Naive thymus-derived CD8-positive, alpha-beta T cell (primary cell): Measurements from ENCODE around the gene MSANTD1. TPM values are rescaled to one million over a fixed set of nuclear protein-coding genes. Genes with fewer than 3 reads are reported as not detected.
"Not testable (repeated sequence)": the region's sequence is repeated elsewhere in the genome, so short reads cannot be mapped to it uniquely, and the experiment has no call there.

Experiments used
- ATAC-seq, 2 donors: fragments of 150-1000 bp; cut with Tn5 transposase in 1 of 2; sonication (Bioruptor Pico), chemical (Tn5 transposase) in 1 of 2; 1 replicate in 1 of 2; 2 replicates in 1 of 2; pipeline ENCODE4 v1.10.0; 2021; ENCODE audit warnings: mild to moderate bottlenecking in 2 of 2, moderate library complexity in 2 of 2
- POLR2A ChIA-PET: fragments of 350-600 bp; sonication (Branson Sonifier 250); formaldehyde crosslinking; loops from one replicate; lab custom pipeline; 2021; ENCODE audit warnings: antibody characterized with exemption; lab: Charles Lee
- DNase-seq, 10 donors: peaks; one replicate each; pipeline versions ENCODE4 v3.0.0 to v3.0.0-alpha.2; 2020 to 2022
- H3K27ac Mint-ChIP-seq, 10 donors: one replicate each; pipeline ENCODE4 v1.8.0; 2020 to 2022; ENCODE audit warnings: mild to moderate bottlenecking in 10 of 10, mixed read lengths in 10 of 10, moderate library complexity in 4 of 10, inconsistent platforms in 1 of 10
- H3K27me3 Mint-ChIP-seq, 5 donors: one replicate each; pipeline ENCODE4 v1.8.0; 2021 to 2022; ENCODE audit warnings: mixed read lengths in 5 of 5
- H3K36me3 Mint-ChIP-seq, 3 donors: one replicate each; pipeline ENCODE4 v1.8.0; 2020 to 2022; ENCODE audit warnings: mixed read lengths in 3 of 3, mild to moderate bottlenecking in 2 of 3, inconsistent platforms in 1 of 3
- H3K4me1 Mint-ChIP-seq, 4 donors: one replicate each; pipeline ENCODE4 v1.8.0; 2021 to 2022; ENCODE audit warnings: mixed read lengths in 4 of 4
- H3K4me3 Mint-ChIP-seq, 10 donors: one replicate each; pipeline ENCODE4 v1.8.0; 2020 to 2022; ENCODE audit warnings: mild to moderate bottlenecking in 10 of 10, mixed read lengths in 10 of 10, moderate library complexity in 6 of 10, inconsistent platforms in 1 of 10
- H3K9me3 Mint-ChIP-seq, 9 donors: one replicate each; pipeline ENCODE4 v1.8.0; 2020 to 2022; ENCODE audit warnings: mixed read lengths in 9 of 9, mild to moderate bottlenecking in 3 of 9, inconsistent platforms in 1 of 9, moderate library complexity in 1 of 9
- polyA plus RNA-seq, 3 donors: library from polyadenylated mRNA; unstranded; fragments of 300-500 nt; fragmentation: Illumina TruSeq; gene quantifications; one replicate each; pipeline ENCODE4 v1.2.3, GENCODE V29; 2021
- total RNA-seq, 8 experiments: library from RNA in 2 of 8; stranded (reverse) in 2 of 8; gene quantifications; one replicate each; pipeline ENCODE4 v1.2.3 and lab custom pipeline; 2021 to 2026

The MSANTD1 gene
- total and polyA plus RNA-seq, 5 experiments from 2014 or later: 0.18 to 2.1 (median 1.8) TPM; not detected in 2

DNA sequence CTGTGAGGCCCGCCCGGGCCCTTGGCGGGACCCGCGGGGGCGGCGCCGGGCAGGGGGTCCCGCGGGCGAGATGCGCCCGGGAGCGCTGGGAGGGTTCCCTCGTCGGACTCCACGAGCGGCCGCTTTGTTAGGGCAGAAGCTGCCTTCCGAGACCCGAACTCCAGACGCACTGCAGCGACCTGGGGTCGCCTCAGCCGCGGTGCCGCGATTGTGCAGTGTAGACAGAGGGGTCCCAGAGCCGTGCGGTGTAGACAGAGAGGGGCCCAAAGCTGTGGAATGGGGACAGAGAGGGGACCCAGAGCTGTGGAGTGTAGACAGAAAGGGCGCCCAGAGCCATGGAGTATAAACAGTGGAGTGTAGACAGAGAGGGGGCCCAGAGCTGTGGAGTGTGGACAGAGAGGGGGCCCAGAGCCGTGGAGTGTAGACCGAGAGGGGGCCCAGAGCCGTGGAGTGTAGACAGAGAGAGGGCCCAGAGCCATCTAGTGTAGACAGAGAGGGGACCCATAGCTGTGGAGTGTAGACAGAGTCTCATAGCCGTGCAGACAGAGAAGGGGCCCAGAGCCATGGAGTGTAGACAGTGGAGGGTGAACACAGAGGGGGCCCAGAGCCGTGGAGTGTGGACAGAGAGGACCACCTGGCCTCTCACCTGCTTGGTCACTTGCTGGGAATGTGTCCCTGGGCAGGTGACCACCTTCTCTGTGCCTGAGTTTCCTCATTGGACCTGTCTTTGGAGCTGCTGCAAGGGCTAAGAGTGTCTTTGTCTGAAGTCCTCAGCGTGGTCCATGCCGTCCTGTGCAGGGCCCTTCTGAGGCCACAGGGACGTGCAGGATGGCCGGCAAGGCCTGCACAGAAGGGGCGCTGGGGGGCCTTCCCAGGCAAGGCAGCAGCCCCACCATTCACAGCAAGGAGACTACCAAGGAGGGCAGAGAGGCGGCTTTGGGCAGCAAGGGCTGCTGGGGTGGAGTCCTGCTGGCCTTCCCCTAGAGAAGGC is 44.7 kb downstream of the MSANTD1 start:
- H3K27me3 Mint-ChIP-seq: peaks cover 8 to 26% (median 17%) of the 10 kb centered on the region in 5 donors
- ATAC-seq: no peak
- peaks cover 14 to 36% (median 19%) of the 10 kb centered on the region in 4 donors for H3K4me1 Mint-ChIP-seq
- H3K36me3 Mint-ChIP-seq: peaks cover 0 to 13% (median 10%) of the 10 kb centered on the region in 3 donors
- peak overlapping the region; percentile 31 to 86 (median 75) for H3K4me3 Mint-ChIP-seq
- DNase-seq: peak in 2 of 10 donors; percentile 16 to 27
- peaks cover 2 to 16% (median 10%) of the 10 kb centered on the region in 9 donors for H3K9me3 Mint-ChIP-seq
- POLR2A ChIA-PET: no interaction called here
- peak overlapping the region in 5 of 10 donors; percentile 10 to 94 (median 56) for H3K27ac Mint-ChIP-seq

DNA sequence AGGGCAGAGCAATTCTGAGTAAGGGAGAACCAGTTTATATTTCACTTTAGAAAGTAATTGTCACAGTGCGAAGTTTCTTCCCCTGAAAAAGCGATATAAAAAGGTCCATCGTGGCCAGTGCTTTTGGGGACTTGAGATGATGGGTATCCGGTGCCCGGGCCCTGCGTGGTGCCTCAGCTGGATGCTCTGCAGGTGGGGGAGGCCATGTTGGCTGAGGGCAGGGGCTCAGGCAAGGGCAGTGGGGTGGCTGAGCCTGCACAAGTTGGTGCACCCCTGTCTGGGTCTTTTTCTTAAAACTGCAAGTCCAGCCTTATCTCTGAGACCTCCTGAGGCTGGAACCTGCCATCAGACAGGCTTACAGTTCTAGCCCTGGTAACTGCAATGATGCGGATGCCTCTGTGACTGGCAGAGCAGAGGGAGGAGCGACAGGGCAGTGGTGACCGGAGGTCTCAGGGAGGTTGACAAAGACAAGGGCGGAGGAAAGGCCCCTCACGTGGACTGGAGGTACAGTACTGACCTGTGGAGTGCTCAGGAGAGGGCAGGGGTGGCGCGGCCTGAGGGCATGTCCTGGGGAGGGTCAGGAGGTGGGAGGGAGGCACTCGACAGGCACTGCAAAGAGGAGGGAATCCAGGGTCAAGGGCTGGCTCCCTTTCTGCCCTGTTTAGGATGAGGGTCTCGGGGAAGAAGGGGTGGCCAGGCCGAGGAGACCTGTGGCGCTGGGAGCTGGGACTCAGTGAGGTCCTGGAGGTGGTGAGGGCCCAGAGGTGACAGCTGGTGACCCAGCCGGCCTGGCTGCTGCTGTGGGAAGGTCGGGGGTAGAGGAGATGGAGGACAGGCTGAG is 45.7 kb downstream of the MSANTD1 start:
- Mint-ChIP-seq H3K4me3 (peak overlapping the region in 4 of 10 donors; percentile 31 to 86 (median 60)), H3K9me3 (peaks cover 2 to 23% (median 12%) of the 10 kb centered on the region in 9 donors), H3K4me1 (peaks cover 16 to 44% (median 24%) of the 10 kb centered on the region in 4 donors), H3K36me3 (peaks cover 0 to 16% (median 10%) of the 10 kb centered on the region in 3 donors), H3K27ac (peak overlapping the region in 2 of 10 donors; percentile 11 to 68), H3K27me3 (peaks cover 5 to 22% (median 16%) of the 10 kb centered on the region in 5 donors)
- DNase-seq: no peak
- POLR2A ChIA-PET: no interaction called here
- no peak for ATAC-seq

DNA sequence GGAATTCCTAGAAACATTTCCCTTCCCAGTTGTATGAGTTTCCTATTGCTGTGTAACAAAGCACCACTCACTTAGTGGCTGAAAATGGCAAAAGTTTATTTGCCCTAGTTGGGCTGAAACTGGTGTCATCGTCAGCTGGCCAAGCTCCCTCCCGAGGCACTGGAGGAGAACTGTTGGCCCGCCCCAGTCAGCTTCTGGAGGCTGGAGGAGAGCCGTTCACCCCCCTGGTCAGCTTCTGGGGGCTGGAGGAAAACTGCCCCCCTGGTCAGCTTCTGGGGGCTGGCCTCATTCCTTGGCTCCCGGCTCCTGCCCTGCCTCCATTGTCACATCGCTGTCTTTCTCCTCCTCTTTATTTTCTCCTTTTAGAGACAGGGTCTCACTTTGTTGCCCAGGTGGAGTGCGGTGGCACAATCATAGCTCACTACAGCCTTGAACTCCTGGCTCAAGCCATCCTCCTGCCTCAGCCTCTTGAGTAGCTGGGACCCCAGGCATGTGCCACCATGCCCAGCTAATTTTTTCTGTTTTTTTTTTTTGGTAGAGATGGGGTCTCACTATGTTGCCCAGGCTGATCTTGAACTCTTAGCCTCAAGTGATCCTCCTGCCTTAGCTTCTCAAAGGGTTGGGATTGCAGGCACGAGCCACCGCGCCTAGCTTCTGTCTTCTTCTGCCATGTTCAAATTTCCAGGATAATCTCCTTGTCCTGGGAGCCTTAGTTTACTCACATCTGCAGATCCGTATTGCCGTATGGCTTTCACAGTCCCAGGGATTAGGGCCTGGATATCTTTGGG is 47.1 kb downstream of the MSANTD1 start:
- Mint-ChIP-seq H3K4me3 (peak overlapping the region in 1 of 10 donors; percentile 11), H3K4me1 (peaks cover 20 to 58% (median 33%) of the 10 kb centered on the region in 4 donors), H3K36me3 (peaks cover 0 to 16% (median 10%) of the 10 kb centered on the region in 3 donors), H3K9me3 (peaks cover 2 to 23% (median 12%) of the 10 kb centered on the region in 9 donors), H3K27me3 (peaks cover 3 to 22% (median 8%) of the 10 kb centered on the region in 5 donors), H3K27ac (no peak overlapping the region)
- no peak for DNase-seq
- POLR2A ChIA-PET: interaction anchor here (0.7 kb wide), 1 partner anchor 880 kb away, joined by 3 read pairs; no protein-coding TSS in a partner anchor
- no peak for ATAC-seq

DNA sequence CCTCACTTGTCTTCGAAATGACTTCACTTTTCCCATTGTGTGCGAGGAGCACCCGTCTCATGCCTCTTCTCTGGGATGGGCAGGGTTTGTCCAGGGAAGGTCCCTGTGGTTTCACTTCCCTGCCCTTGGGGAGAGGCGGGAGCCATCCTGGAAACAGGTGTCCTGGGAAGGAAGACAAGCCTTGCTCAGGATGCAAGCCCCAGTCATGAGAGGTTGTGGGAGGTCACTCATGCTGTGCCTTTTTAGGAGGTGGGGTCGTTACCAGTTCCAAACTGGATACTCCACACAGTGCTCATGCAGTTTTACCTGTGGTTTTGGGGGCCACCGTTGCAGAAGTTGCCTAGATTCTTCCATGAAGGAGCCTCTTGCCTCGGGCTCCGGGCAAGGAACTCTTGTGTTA is 47.7 kb downstream of the MSANTD1 start:
- H3K27ac Mint-ChIP-seq: peak overlapping the region in 1 of 10 donors; percentile 65
- no peak overlapping the region for H3K4me3 Mint-ChIP-seq
- H3K9me3 Mint-ChIP-seq: peaks cover 2 to 23% (median 12%) of the 10 kb centered on the region in 9 donors
- DNase-seq (no peak), ATAC-seq (no peak)
- peaks cover 22 to 61% (median 36%) of the 10 kb centered on the region in 4 donors for H3K4me1 Mint-ChIP-seq
- peaks cover 1 to 17% (median 5%) of the 10 kb centered on the region in 5 donors for H3K27me3 Mint-ChIP-seq
- peaks cover 0 to 16% (median 10%) of the 10 kb centered on the region in 3 donors for H3K36me3 Mint-ChIP-seq
- POLR2A ChIA-PET: interaction anchor here (0.6 kb wide), 1 partner anchor 200 kb away, joined by 5 read pairs; no protein-coding TSS in a partner anchor

DNA sequence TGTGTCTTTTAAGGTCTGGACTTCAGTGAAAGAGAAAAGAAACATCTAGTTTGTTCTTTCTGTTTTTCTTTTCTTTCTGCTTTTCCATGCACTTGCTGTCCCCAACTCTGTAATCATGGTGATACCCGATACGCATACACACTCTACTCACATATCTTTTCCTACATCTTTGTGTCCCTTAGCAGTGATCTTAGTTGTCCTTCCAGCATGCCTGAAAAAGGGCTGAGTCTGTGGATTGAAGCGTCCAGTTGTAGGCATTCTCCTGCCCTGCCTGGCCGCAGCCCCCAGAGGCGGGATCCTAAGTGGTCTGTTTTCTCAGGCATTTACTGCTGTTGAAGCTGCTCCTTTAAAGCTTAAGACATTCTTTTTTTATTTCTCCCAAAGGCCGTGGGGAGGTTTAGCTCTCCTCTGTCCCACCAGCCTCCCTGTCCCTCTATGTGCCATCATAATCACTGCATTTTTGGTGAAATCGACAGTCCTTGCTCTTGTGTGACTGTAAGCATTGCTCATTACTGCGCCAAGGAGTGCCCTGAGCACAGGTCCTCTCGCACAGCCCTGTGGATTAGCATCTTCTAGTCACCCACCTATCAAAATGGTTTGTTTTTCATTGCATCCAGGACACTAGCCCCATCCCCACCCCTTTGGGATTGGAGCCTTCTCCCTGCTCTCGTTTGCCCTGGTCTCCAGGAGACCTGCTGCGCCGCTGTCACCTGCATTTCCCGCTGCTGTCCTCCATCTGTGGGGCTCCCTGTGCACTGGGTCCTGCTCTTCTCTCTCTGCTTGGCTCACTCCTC is 48.3 kb downstream of the MSANTD1 start:
- Mint-ChIP-seq H3K4me1 (peaks cover 23 to 62% (median 38%) of the 10 kb centered on the region in 4 donors), H3K4me3 (no peak overlapping the region), H3K36me3 (peaks cover 0 to 16% (median 10%) of the 10 kb centered on the region in 3 donors), H3K27ac (peak overlapping the region in 1 of 10 donors; percentile 65), H3K9me3 (peaks cover 2 to 23% (median 12%) of the 10 kb centered on the region in 9 donors), H3K27me3 (peaks cover 0 to 13% (median 2%) of the 10 kb centered on the region in 5 donors)
- POLR2A ChIA-PET: interaction anchor here (0.6 kb wide), 1 partner anchor 199 kb away, joined by 5 read pairs; no protein-coding TSS in a partner anchor
- DNase-seq (no peak), ATAC-seq (no peak)

DNA sequence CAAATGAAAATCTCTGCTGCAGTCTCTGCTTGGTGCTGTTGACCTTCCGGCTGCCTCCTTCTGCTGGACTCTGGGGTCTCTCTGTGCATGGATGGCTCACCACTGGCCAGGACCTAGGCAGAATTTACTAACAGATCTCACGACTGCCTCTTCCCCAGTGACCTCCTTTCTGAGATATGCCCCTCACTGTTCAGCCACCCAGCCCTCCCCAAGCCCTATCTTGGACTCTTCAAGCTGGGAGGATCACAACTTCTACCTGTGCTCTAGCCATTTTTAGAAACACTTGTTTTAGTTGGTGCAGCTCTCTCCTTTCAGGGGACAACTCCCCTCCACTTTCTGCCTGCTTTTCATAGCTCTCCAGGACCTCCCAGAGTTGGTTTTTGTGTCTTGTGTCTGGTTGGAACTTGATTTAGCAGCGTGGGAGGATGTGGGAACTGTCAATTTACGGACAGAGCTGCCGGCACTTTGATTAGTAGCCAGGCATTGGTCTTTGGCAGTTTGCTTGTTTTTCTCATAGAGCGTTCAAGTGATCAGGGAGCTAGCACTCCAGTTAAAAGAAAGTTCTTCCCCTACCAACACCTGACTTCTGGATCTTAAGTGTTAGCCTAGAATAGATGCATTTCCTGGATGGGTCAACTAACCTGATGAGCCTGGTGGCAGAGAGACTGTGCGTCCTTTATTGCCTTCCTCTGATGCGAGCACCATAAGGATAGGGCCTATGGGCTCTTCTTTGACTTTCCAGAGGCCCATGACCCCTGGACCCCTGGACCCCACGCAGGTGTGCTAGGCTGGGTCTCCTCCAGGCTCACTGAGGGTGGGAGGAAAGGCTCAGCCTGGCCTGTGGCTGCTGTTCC is 50.4 kb downstream of the MSANTD1 start:
- no peak for ATAC-seq
- H3K27ac Mint-ChIP-seq: peak overlapping the region in 2 of 10 donors; percentile 45 to 51
- peaks cover 2 to 23% (median 12%) of the 10 kb centered on the region in 9 donors for H3K9me3 Mint-ChIP-seq
- H3K4me3 Mint-ChIP-seq: peak overlapping the region in 1 of 10 donors; percentile 15
- peaks cover 0 to 16% (median 10%) of the 10 kb centered on the region in 3 donors for H3K36me3 Mint-ChIP-seq
- H3K4me1 Mint-ChIP-seq: peaks cover 33 to 71% (median 49%) of the 10 kb centered on the region in 4 donors
- DNase-seq: no peak
- H3K27me3 Mint-ChIP-seq: peaks cover 0 to 19% (median 4%) of the 10 kb centered on the region in 5 donors
- POLR2A ChIA-PET: no interaction called here

DNA sequence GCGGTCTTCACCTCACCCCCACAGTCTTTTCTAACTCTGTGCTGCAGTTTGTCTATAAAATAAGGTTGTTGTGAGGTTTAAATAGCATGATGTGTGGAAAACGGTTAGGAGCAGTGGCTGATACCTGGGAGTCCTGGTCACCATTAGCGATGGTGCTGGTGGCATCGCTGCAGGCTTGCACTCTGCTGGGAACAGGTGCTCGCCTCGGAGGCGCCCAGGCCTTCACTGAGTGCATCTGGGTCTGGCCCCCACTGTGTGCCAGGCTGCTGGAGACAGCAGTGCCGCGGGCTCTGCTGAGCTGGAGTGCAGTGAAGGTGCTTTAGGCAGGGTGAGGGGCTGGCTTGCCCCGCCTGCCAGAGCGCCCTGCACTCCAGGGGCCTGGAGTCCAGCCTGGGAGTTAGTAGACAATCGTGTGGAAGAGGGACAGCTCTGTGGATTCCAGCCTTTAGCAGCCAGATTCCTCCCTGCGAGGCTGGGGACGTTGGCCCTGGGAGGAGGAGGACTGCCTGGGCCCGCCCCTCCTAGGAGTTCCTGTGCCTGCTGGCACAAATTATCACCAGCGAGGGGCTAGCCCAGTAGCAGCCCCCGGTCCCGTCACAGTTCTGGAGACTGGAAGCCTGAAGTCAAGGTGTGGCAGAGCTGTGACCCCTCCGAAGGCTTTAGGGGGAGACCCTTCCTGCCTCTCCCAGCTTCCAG is 51.2 kb downstream of the MSANTD1 start:
- H3K4me1 Mint-ChIP-seq: peaks cover 31 to 67% (median 55%) of the 10 kb centered on the region in 4 donors
- H3K27ac Mint-ChIP-seq: peak overlapping the region in 3 of 10 donors; percentile 24 to 51 (median 45)
- peaks cover 0 to 16% (median 10%) of the 10 kb centered on the region in 3 donors for H3K36me3 Mint-ChIP-seq
- POLR2A ChIA-PET: no interaction called here
- peaks cover 0 to 19% (median 11%) of the 10 kb centered on the region in 5 donors for H3K27me3 Mint-ChIP-seq
- DNase-seq (no peak), ATAC-seq (no peak)
- peaks cover 2 to 23% (median 12%) of the 10 kb centered on the region in 9 donors for H3K9me3 Mint-ChIP-seq
- no peak overlapping the region for H3K4me3 Mint-ChIP-seq

DNA sequence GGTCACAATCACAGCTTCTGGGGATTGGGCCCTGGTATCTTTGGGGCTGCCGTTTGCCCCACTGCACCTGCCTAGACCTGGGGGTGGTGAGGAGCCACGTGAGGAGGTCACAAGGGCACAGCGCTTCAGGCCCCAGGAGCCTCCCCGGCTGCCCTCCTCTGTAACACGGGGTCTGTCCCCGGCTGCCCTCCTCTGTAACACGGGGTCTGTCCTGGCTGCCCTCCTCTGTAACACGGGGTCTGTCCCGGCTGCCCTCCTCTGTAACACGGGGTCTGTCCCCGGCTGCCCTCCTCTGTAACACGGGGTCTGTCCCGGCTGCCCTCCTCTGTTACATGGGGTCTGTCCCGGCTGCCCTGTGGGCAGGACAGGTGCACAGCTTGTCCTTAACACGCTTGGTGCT is 51.9 kb downstream of the MSANTD1 start:
- DNase-seq, ATAC-seq, POLR2A ChIA-PET: not testable (repeated sequence)
- H3K36me3 Mint-ChIP-seq: peaks cover 0 to 16% (median 10%) of the 10 kb centered on the region in 3 donors
- H3K9me3 Mint-ChIP-seq: peaks cover 2 to 23% (median 12%) of the 10 kb centered on the region in 9 donors
- peaks cover 0 to 20% (median 13%) of the 10 kb centered on the region in 5 donors for H3K27me3 Mint-ChIP-seq
- H3K4me1 Mint-ChIP-seq: peaks cover 34 to 75% (median 62%) of the 10 kb centered on the region in 4 donors
- H3K27ac Mint-ChIP-seq: peak overlapping the region in 7 of 10 donors; percentile 11 to 98 (median 75)
- H3K4me3 Mint-ChIP-seq: peak overlapping the region in 8 of 10 donors; percentile 25 to 88 (median 82)

DNA sequence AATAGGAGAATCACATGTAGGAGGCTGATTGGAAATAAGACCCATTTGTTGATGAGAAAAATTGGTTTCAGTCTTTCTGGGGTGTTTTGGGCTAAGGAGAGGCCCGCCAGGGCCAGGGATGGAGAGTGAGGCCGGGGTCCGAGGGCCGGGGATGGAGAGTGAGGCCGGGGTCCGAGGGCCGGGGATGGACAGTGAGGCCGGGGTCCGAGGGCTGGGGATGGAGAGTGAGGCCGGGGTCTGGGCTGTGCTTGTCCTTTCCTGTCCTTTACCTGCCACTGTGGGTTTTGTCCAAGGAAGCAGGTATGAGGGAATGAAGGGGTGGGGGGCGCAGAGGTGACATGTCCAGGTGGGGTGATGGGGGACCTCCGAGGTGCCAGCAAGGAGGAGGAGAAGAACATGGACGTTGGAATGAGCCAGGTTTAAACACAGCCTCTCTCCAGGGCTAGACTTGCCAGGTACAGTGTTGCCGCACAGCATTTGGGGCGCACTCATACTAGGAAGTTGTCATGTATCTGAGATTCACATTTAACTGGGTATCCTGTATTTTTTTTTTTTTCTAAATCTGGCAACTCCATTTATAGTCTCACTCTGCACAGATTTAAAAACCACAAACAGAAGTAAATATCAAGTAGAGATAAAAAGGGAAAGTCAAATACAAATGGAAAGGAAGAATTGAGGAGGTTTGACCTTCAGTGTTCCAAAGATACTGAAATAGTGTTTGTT is 52.7 kb downstream of the MSANTD1 start:
- POLR2A ChIA-PET: no interaction called here
- peak; percentile 4 to 18 for ATAC-seq
- peak overlapping the region; percentile 11 to 98 (median 91) for H3K27ac Mint-ChIP-seq
- H3K4me1 Mint-ChIP-seq: peaks cover 36 to 82% (median 67%) of the 10 kb centered on the region in 4 donors
- peaks cover 0 to 24% (median 13%) of the 10 kb centered on the region in 5 donors for H3K27me3 Mint-ChIP-seq
- peaks cover 0 to 16% (median 10%) of the 10 kb centered on the region in 3 donors for H3K36me3 Mint-ChIP-seq
- peak overlapping the region; percentile 75 to 91 (median 86) for H3K4me3 Mint-ChIP-seq
- H3K9me3 Mint-ChIP-seq: peaks cover 2 to 23% (median 12%) of the 10 kb centered on the region in 9 donors
- DNase-seq: peak in 4 of 10 donors; percentile 22 to 55 (median 43)
